CD4-positive, alpha-beta T cell treated with Interleukin-10 for 1 hour (primary cell): Measurements from ENCODE around the gene TSPAN6.

Source experiments
- DNase-seq: peaks from one replicate; pipeline ENCODE4 v3.0.0-alpha.2; 2020

TSPAN6 gene, protein sequence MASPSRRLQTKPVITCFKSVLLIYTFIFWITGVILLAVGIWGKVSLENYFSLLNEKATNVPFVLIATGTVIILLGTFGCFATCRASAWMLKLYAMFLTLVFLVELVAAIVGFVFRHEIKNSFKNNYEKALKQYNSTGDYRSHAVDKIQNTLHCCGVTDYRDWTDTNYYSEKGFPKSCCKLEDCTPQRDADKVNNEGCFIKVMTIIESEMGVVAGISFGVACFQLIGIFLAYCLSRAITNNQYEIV

DNA sequence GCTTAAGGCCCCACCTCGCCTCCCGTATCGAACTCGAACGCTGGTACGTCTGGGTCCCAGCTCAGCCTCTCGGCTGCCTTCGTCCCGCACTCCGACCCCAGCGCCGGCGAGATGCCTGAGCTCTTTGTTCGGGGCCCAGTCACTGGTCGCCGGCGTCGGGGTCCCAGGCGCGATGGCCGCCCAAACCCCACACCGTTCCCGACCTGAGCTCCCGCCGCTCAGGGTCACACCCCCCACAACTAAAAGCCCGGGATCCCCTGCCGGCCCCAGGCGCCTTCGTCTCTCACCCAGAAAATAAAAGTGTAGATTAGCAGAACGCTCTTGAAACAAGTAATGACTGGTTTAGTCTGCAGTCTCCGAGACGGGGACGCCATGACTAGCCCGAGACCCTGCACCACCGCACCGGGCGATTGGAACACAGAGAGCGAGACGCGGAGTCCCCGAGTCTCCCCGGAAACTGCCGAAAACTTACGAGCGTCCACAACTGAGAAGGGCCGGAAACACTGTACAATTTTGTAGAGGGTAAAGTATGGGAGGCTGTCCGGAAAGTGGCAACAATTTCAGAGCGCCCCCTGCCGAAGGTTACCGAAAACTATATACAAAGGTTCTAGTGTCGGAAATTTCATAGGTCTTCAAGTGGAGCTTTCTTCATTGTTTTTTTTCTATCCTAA, at the start of gene TSPAN6:
TSPAN6 (minus strand) TSS at position 486 of the 671 bp plus-strand sequence; CDS start at position 374, 112 bp downstream.
- peak; percentile 80 for DNase-seq

DNA sequence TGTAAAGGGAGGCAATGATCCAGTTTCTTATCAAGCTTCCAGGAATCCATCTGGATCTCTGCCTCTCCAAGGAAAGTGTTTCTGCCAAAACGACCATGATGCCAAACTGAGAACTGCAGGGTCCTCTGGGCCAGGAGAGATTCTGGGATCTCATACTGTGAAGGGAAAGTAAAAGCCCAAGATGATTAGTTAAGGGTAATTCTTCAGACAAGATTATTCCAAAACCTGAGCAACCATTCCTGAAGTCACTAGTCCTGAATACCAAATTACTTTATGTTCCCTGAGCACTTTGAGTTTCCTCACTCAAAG, 49.3 kb upstream of the TSPAN6 start:
- DNase-seq: no peak

- peak; percentile 66 for DNase-seq
These were observed 48.8 kb upstream of the TSPAN6 start for GRCh38 chrX:100685284-100685996.

DNA sequence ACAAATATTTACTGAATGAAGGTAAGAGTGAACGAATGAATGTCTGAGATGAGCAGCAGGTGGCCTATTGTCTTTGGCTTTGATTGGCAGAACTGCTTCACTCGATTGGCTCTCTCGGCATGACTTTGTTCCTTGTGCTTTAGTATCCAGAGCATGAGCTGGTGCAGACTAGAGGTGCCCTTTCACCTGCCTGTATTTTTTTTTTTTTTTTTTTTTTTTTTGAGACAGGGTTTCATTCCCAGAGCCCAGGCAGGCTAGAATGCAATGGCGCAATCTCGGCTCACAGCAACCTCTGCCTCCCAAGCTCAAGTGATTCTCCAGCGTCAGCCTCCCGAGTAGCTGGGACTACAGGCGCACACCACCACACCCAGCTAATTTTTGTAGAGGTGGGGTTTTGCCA, 46.3 kb upstream of the TSPAN6 start:
- no peak for DNase-seq

DNA sequence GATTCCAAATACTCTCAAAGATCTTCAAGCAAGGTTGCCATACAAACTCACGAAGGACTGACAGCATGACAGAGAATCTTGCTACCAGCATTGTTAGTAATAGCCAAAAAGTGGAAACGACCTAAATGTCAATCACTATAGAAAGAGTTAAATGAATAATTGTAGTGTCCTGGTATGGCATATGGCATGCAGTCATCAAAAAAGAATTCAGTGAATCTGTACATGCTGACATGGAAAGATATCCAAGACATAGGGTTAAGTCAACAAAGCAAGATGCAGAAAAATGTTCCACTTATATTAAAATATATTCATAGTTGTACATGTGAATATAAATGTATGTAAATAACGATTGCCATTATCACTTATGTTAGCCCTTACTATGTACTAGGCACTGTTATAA, 45.0 kb upstream of the TSPAN6 start:
- DNase-seq: no peak

- DNase-seq: no peak
These were observed 44.1 kb upstream of the TSPAN6 start for GRCh38 chrX:100680756-100681155.

GRCh38 chrX:100677611-100678181, 41.1 kb upstream of the TSPAN6 start:
- no peak for DNase-seq

GRCh38 chrX:100674705-100675104, 38.1 kb upstream of the TSPAN6 start:
- DNase-seq: no peak

DNA sequence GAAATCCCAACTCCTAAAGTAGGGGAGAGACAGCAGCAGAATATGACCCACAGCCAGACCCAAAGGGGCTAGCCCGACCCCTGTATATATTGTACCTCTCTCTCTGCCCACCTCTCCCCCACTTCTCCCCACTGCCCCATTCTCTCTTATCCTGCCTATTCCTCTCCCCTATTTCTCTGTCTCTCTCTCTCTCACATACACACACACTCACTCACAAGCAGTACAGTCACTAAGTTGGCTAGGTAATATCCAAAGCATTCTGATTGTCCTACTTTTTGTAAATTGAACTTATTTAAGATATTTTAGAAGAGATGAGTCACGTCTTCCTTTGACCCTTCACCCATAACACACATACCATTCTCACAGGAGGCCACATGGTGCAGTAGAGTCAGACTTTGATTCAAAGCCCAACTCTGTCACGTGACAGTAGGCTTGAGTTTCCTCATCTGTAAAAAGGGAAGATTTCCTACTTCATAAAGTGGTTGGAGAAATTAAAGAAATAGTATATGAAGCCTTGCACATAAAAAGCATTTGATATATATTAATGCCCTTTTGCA, 36.9 kb upstream of the TSPAN6 start:
- DNase-seq: no peak

GRCh38 chrX:100672966-100673365, 36.4 kb upstream of the TSPAN6 start:
- DNase-seq: no peak

DNA sequence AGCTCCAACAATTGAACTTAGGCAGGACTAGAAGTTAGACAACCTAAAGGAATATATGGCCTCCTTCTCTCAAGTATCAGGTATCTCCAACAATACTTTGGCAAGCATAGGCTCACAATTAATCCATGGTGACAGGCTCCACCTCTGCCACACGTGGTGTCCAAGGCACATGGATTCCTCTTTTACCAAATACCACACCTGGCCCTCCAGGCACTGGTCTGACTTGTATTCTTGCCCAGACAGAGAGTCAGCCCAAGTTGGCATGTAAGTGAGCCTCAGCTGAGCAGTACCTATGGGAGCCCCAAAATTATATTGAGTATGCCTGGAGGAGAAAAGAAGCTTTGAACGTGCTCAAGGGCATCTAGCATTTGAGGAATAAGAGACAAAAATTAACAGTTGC, 27.0 kb upstream of the TSPAN6 start:
- no peak for DNase-seq

DNA sequence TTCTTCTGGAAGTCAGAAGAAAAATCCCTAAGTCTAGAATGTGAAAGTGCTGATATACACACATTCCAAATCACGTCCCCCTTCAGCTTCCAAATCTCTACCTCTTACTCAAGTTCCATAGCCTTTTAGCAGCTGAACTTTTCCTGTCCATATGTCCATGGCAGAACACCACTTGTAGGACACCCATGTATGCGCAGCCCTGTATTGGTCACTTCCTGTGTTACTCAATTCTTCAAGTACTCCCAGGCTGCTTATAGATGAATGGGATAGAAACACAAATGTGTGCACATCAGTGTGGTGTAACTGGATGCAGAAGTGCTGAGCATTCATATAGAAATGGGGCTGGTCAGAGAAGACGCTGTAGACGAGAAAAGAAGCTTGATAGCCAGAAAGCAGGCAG, 26.2 kb upstream of the TSPAN6 start:
- DNase-seq: no peak

- no peak for DNase-seq
These were observed 25.6 kb upstream of the TSPAN6 start for GRCh38 chrX:100662170-100662569.

DNA sequence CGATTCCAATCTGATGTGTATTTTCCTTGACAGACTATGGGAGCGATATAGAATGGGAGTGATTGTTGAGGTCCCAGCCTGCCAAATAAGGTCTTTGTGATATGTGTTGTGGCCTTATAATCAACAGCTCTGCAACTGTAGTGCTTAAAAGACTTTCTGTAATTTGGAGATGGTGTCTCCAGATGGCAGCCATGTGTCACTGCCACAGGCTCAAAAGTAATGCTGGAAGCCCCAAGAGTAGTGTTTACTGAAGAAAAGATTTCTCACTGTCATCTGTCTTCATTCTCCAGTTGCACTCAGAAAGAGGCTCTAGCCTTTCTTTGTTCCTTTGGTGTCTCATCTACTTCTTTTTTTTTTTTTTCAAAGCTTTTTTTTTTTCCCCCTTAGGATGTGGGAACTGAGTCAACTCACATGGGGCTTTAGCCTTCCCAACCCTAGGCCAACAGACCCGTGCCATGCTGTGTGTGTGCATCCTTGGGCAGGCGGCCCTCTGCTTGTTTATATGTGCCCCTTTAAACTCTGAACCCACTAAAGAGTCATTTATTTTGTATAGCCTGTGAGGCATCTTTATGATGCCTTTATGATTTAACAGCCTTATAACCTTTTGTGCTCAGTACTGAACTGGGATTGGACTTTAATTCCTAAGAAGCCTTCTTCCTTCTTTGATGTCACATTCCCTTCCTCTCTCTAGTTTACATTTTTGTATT, 23.0 kb upstream of the TSPAN6 start:
- no peak for DNase-seq

GRCh38 chrX:100658941-100659381, 22.4 kb upstream of the TSPAN6 start:
- no peak for DNase-seq

GRCh38 chrX:100654261-100654660, 17.7 kb upstream of the TSPAN6 start:
- DNase-seq: no peak

DNA sequence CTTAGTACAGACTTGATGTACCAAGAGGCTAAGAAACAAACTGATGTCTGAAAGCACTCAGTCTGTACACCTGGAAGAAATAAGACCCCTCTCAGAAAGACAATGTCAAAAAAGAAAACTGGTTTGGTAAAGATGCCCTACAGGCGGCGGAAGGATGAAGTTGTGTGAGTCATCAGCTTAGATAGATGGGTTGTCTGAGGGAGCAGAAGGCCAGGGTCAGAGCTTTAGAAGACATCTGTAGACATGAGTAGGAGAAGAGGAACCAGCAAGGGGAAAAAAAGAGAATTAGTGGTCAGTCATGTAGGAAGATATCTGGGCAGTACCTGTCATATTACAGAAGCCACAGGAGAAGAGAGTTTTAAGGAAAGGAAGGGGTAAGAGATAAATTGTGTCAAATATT, 15.7 kb upstream of the TSPAN6 start:
- no peak for DNase-seq

DNA sequence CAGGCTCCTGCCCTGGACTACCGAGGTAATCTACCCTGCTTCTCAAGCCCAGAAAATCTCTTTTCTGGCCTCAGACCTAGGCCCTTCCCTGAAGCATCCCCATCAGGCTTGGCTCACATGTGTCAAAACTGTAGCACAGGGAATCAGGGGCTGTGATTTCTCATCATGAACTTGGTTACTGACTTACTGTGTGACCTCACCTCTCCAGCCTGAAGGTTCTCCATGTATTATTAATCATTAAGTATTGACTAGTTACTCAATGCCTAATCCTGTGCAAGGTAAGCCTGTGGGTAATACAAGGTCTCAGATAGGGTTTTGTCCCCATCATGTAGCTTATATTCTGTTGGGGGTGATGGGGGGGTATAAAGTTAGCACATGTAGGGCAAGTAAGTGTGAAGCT, 14.2 kb upstream of the TSPAN6 start:
- DNase-seq: no peak

GRCh38 chrX:100649550-100650356, 13.1 kb upstream of the TSPAN6 start:
- DNase-seq: no peak

DNA sequence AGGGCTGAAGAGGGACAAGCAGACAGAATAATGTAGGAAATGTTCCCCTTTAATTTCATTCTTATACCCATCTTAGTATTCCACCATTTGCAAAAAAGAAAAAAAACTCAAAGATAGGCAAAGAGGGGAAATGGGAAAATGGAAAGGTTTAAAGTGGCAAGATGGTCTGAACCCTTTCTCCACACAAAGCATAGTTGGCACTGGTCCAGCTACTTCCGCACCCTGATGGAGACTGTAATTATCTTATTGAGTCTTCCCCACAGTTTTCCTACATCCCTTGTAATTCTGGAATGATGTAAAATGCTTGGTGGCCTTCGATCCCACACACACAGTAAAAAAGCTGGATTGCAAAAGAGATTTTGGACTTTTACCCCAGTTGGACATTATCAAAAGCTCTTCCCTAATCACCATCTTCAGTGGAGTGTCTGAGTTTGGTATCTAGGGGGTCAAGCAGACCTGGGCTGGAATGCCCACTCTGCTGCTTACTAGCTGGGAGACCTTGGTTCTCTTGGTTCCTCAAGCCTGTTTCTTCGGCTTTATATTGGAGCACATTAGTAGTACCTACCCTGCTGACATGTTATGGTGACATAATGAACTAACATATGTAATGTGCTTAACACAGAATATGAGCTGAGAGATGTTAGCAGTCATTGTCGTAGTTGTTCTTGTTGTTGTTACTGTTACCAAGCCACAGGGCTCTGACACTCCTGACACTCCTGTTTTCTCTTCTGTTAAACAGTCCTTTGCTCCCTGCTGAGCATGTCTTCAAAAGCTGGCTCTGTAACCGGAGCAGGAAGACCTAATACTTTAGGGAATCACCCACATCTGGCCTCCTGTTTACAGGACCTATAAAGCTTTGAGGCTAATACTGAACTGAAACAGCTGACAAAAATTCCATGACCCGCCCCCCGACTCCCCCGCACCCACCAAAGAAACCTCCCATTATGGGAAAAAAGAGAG, 12.1 kb upstream of the TSPAN6 start:
- no peak for DNase-seq

GRCh38 chrX:100647739-100648138, 11.1 kb upstream of the TSPAN6 start:
- no peak for DNase-seq
